NCI-H526 (cell line): ENCODE results near the gene DSN1.

Source experiments
- DNase-seq, 2 experiments: peaks; one replicate each; lab custom pipeline; 2025; lab: John Stamatoyannopoulos, UW

DSN1 gene

DNA sequence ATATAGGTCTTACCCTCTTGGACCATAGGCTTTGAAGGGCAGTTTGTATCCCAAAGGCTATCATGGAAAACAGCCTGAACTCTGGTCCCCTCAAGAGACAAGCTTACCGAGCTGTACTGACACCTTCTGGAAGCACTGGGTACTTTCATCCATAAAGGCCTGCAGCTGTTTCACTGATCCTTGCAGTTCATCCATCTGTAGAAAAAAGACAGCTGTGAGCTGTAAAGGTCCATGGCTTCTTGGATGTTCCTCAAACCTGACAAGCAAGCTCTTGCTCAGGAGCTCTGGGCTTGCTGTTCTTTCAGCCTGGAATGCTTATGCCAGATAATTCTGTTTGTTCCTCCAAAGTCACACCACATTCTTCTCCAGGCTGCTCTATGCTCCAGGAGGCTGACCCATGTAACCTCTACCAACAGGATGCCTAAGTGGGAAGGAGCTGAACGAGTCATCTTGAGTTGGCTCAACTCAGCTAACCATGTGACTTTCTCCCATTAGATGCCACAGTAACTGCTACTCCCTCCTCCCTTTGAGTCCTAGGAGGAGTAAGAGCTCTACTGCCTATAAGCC lies 18.8 kb downstream of the DSN1 start:
- DNase-seq, result peak; percentile 68 to 86

DNA sequence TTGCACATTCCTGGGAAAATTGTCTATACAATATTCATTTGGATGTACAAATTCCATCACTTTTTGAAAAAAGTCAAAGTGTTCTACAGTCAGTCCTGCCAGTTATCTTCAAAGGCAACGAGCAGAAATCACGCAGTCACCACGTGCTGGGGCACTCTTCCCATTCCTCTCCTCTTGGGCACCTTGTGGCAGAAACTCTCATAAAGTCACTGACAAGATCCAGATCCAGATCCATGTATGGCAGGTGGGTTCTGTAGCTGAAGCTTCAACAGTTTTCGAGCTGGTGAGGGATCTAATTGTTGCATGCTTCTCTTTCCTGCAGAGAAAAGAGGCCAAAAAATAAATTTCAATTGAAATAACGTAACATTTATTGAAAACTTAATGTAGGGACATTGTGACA lies 21.0 kb downstream of the DSN1 start:
- no peak for DNase-seq

DNA sequence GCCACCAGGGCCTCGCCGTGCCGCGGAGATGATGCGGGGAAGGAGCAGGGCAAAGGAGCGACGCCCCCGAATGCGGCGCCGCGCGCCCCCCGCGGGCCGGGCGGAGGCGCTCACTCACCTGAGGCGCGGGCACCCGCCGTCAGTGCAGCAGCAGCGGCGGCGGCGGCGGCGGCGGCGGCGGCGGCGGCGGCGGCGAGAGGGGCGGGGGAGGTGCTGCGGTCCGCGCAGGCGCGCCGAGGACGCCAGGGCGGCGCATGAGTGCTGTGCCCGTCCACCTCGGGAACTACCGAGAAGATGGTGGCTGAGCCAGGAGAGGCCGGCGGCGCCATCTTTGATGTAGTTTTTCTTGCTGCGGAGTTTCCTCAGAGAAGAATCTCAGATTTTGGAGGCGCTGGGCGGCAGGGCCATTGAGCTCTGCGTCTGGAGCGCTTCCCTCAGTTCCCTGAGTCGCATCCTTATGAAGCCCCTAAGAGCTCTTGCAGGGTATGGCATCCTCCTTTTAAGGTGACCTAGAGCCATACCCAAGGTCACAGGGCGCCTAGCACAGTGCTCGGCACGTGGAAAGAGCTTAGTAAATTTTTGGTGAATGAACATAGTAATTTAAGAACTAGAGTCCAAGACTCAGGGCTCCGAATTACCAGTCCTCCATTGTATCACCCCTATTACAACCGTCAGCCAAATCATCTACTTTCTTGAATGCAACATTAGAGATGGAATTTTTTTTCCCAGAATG lies 27.5 kb downstream of the DSN1 start, which contains the start of gene NDRG3:
NDRG3 (minus strand) TSS at position 164 of the 733 bp plus-strand sequence. CDS start 24,355 bp downstream, outside the sequence.
- peak; percentile 89 to 98 for DNase-seq

DNA sequence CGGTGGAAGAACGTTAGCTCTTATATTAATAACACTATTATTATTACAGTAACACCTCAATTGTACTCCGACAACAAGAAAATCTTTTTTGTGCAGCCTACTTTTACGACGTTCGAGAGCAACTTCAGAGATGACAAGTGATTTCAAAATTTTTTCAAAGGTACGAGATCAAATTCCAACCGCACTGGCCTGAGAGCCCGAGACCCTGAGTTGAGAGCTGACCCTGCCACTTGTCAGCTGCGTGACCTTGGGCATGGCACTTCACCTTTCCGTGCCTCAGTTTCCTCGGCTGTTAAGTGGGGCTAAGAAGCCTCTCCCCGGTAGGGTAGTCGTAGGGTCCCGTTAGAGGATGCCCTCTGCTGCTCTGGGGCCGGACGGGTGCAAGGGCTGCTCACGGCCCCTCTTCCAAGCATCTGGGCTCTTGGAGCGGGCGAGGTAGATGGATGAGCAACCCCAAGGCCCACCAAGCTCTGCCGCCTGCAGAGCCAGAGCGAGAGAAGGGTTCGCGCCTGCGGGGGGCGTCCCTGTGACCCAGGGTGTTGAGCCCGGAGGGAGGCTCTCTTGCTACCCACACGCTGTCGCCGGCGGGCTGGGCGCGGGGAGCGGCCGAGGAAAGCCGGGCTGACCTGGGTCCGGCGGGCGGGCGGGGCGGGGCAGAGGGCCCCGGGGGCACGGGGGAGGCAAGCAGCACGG lies 28.2 kb downstream of the DSN1 start:
- peak; percentile 23 to 78 for DNase-seq

DNA sequence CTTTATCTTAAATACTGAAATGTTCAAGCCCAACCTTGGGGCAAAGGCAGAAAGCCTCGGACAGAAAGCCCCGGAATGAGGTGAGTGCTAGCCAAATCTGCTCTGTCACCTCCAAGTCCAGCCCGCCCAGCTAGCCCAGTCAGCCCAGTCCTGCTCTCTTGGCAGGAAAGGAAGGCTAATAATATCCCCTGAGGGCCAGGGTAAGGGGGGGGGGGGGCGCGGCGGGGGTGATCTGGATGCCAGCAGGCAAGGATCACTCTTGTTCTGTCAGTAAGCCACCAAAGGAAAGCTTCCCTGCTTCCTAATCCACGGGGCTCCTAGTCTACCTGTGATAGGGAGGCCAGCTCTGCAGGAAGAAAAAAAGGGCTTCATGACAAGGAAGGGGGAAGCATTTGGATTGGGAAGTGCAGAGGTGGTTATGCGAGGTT lies 28.8 kb downstream of the DSN1 start:
- peak; percentile 23 to 59 for DNase-seq

DNA sequence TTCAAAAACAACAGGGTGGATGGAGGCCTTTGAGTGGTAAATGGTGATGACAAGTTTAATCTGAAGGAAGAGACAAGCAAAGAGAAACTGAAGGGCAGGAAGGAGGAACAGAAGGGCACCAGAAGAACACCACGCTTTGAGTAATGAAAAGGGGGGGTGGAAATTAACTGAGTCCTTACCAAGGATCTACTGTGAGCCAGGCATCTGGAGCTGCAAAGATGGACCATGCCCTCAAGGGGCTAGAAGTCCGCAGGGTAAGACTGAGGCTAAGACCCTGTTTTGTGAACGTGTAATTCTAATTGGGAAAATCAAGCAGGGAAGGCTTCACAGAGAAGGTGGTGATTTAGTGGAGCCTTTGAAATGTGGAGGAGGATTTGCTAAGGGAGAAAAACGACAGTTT lies 29.3 kb downstream of the DSN1 start:
- no peak for DNase-seq

DNA sequence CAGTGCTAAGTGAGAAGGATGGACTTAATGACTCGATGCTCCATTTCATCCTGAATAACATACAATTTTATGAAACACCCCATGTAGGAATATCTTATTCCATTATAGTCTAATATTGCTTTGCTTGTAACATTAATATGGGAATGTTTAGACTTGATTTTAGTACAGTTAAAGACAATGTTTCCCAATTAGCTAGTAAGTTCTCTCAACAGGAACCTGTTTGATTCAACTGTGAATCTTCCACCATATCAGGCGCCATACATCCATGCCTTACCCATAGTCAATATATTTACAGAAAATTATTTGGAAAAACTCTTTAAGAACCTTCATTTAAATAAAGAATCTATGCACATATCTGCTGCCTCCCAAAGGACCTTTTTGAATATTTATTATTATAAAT lies 31.0 kb downstream of the DSN1 start:
- DNase-seq, result no peak

DNA sequence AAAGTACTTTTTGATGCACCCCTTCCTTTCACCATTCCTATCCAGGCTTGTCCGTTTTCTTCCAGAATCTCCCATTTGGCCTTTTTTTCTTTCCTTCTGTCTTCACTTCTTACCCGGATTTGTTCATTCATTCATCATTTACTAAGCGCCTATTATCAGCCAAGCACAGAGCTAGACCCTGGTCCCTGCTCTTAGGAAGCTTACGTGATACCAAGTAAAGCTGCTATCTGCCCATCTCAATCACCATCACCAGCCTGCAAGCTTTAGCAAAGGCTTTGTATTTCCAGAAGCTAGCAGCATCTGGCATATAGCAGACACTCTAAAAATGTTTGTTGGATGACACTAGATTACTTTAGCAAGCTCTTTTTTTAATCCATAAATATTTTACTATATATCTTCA lies 32.5 kb downstream of the DSN1 start:
- DNase-seq, result no peak

DNA sequence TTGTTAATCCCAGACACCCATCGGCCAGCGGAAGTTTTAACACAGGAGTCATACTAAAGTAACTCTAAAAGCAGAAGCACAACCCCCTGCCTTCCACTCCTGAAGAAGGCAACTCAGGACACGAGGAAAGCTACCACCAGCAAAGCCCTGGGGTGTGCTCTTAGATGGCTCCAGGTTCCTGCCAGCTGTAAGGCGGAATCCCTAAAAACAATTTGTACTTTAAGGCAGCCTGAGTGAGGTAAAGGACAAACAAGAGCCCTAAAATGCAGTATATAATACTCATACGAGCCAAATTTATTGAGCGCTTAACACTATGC lies 36.4 kb downstream of the DSN1 start:
- DNase-seq, result no peak

DNA sequence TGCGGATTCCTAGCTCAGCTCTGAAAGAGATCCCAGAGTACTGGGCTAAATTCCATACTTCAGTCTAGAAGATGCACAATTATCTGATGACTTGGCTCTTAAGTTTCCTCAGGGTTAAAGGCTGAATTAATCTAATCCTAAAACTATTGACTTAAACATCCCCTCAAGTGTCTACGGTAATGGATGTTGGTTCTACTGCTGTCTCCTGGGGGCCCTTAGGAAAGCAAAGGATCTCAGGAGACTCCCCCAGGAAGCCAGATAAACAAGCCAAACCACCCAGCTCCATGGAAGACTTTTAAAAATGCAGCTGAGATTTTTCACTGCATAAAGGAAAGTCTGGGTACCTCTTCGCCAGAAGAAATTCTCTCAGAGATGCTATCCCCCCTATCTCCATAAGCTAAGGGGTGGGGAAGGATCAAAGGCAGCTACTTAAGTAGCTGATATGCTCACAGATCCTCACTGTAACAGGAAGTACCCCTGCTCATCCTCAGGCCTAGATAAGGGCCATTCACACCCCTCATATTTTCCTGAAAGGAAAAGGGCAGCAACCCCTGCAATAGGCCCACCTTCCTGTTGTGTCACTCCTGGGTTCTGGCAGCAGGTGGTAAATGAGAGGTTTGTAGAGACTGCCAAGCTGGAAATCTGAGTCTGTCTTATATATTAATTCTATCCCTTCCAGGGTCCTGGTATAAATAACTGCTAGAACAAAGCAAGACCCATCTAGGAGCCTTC lies 36.9 kb downstream of the DSN1 start:
- DNase-seq, result no peak

DNA sequence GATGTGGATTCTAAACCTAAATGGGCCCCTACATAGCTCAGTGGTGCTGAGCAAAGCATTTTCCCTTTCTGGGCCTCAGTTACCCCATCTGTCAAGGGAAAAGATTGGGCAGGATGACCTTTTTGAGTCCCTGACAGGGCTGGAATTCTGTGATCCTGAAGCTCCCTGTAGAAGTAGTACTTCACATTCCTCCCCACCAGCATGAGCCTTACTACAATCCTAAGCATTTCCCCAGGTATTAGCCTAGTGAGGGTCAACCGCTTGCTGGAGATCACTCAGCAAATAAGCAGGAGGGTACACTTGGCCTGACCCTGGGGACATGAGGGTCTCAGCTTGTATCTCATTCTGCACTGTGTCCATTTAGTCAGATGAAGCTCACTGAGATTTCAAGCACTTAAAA lies 41.1 kb downstream of the DSN1 start:
- DNase-seq, result no peak

DNA sequence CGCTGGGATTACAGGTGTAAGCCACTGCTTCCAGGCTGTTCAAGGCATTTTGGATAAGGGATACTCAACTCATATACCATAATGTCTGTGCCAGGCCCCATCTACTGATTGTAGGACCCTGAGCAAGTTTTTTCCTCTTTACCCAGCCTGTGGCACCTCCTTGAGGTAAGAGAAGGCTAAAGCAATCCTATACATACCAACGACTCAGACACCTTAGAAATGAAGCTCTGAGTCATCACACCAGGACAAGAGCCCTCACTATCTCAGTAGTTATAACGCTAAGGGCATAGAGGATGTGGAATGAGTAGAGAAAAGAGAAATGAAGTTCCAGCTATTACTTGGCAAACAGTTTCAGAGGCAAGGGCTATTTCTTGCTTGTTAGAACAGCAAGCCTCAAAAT lies 44.6 kb downstream of the DSN1 start:
- peak in 1 of 2 experiments; percentile 45 for DNase-seq

DNA sequence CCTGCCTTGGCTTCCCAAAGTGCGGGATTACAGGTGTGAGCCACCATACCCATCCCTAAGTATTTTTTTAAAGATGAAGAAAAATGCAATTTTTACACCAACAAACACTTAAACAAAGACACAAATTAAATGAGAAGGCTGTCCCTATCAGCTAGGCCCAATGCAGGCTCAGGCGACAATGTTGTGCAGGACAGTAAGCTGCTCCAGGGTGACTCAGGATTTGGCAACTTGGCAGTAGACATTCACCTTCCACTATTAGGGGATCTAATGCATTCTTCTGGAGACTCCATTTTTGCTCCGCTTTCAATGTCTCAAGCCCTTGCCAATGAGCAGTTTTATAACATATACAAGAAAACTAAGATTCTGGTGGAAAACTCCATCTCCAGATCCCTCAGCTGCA lies 47.4 kb downstream of the DSN1 start:
- no peak for DNase-seq

DNA sequence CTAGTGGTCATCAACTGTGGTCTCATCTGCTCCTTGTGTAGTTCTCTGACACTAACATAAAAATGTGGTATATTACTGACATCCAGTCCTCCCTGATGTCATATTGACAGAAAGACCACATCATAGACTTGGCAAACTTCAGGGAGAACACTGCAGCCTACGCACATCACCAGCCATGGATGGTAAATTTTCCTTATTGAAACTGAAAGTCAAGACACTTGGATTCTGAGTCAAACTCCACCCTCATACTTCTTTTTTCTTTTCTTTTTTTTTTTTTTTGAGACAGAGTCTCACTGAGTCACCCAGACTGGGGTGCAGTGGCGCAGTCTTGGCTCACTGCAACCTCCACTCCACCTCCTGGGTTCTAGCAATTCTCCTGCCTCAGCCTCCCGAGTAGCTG lies 53.1 kb downstream of the DSN1 start:
- no peak for DNase-seq

DNA sequence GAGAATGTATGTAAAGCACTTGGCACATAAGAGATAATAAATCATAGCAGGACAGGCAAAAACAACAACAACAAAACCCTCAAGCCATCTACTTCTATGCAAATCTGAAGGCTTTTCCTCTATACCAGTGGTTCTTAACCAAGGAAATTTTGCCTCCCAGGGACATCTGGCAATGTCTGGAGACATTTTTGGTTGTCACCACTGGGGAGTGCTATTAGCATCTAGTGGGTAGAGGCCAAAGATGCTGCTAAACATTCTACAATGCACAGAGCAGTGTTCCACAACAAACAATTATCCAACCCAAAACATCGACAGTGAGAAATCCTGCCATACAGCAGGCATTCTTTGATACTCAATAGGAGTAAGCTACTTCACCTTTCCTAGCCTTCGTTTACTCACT lies 55.9 kb downstream of the DSN1 start:
- DNase-seq, result peak in 1 of 2 experiments; percentile 28

DNA sequence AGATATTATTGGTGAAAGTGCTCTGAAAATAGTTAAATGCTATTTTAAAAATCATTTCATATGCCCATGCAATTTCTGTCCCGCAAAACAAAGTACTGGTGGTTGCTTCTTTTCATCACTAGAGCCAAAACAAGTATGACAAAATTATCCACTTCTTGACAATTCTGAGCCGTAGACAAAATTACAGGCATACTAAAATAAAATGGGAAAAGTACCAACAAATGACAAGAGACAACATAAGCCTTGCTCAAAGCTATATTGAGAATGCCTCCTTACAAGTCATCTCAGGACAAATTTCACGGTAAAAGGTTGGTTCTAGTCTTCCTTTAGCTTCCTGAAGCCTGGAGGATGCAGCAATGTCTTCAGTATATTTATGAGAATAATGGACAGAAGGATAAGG lies 56.5 kb downstream of the DSN1 start:
- no peak for DNase-seq

DNA sequence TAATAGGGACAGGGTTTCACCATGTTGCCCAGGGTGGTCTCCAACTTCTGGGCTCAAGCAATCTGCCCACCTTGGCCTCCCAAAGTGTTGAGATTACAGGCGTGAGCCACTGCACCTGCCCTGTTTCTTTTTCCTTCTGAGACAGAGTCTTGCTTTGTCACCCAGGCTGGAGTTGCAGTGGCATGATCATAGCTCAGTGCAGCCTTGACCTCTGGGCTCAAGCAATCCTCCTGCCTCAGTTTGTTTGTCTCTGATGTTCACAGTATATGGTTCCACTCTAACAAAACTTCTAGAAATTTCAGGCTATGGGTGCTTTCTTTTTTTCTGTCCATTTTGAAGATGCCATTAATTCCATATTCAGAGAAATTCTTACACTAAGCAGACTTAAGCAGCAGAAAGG lies 60.8 kb downstream of the DSN1 start:
- DNase-seq, result no peak

DNA sequence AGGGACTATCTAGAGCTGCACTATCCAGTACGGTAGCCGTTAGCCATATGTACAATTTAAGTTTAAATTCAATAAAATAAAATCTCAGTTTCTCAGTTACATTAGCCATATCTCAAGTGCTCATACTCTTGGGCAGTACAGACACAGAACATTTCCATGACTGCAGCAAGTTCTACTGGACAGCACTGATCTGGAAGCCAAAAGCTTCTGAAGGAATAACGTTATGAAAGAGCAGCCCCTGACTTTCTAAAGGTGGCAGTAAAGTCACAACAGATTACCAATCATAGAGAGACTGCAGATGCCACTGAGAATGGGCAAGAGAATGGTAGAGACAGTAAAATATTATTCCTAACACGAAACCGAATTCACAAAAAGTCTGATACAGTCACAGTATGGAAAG lies 64.4 kb downstream of the DSN1 start:
- DNase-seq, result no peak

DNA sequence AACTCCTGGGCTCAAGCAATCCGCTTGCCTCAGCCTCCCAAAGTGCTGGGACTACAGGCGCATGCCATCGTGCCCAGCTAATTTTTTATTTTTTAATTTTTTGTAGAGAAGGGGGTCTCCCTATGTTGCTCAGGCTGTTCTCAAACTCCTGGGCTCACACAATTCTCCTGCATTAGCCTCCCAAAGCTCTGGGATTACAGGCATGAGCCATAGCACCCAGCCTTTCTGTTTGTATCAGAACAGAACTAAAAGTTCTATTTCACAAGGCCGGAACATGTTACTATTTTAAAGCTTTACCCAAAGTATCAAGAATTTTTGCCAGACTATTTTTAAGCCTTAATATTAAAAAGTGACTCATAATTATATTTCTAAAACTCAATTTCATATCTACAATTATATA lies 70.0 kb downstream of the DSN1 start:
- no peak for DNase-seq
